Vagina (tissue), 2 donors: ENCODE data around the gene TERC. TPM values are rescaled to one million over a fixed set of nuclear protein-coding genes. Genes with fewer than 3 reads are reported as not detected.

Source experiments
- DNase-seq, 2 donors: peaks; one replicate each; pipeline ENCODE4 v3.0.0-alpha.2; 2017; ENCODE audit errors: extremely low spot score in 2 of 2
- H3K27ac ChIP-seq: fragments of 200-600 bp; sonication (generic); one replicate; pipeline ENCODE4 v1.5.1; 2019
- H3K27me3 ChIP-seq: fragments of 200-600 bp; sonication (generic); one replicate; pipeline ENCODE4 v1.5.1; 2019
- H3K36me3 ChIP-seq, 2 donors: fragments of 200-600 bp; sonication (generic); one replicate each; pipeline ENCODE4 v1.5.1; 2017 to 2019
- H3K4me1 ChIP-seq: fragments of 200-600 bp; sonication (generic); one replicate; pipeline ENCODE4 v1.5.1; 2019
- H3K4me3 ChIP-seq, 2 donors: fragments of 200-600 bp; sonication (generic); 1 replicate in 1 of 2; 2 replicates in 1 of 2; pipeline ENCODE4 v1.5.1; 2016 to 2019
- H3K9me3 ChIP-seq: fragments of 200-600 bp; sonication (generic); one replicate; pipeline ENCODE4 v1.5.1; 2019
- CTCF ChIP-seq, 3 experiments: fragments of 450-650 bp in 2 of 3; fragments of 200-600 bp in 1 of 3; sonication (generic) in 1 of 3; IDR thresholded peaks; one replicate each; pipeline ENCODE4 v1.5.1; 2017 to 2019; ENCODE audit warnings: antibody characterized with exemption in 3 of 3, mild to moderate bottlenecking in 2 of 3, moderate library complexity in 2 of 3
- POLR2A ChIP-seq, 2 donors: fragments of 450-650 bp; IDR thresholded peaks; one replicate each; pipeline ENCODE4 v1.6.1; 2017; ENCODE audit warnings: antibody characterized with exemption in 2 of 2, mild to moderate bottlenecking in 2 of 2, moderate library complexity in 2 of 2
- POLR2AphosphoS5 ChIP-seq, 2 donors: sonication (generic); formaldehyde crosslinking; IDR thresholded peaks; one replicate each; pipeline ENCODE4 v1.9.0; 2017; ENCODE audit warnings: antibody characterized with exemption in 2 of 2, mild to moderate bottlenecking in 2 of 2, low read depth in 1 of 2; ENCODE audit not compliant: insufficient read depth in 1 of 2
- intact Hi-C: fragments of 100-400 bp; cut with DNase I; formaldehyde crosslinking; loops from one replicate; pipeline ENCODE4 v1.15.1; 2023
- total RNA-seq: library from RNA; depleted of rRNA; stranded (reverse); fragments of >200 nt; gene quantifications from one replicate; pipeline ENCODE4 v1.2.3, GENCODE V29; 2016

TERC gene
- total RNA-seq, 1 donor from 2014 or later = 204 TPM

GRCh38 chr3:169790687-169791429 is 26.0 kb upstream of the TERC start:
- no peaks in the 10 kb centered on the region for H3K9me3 ChIP-seq
- no peaks in the 10 kb centered on the region for H3K4me1 ChIP-seq
- no peak overlapping the region for H3K27ac ChIP-seq
- no peak for TF ChIP-seq POLR2A (IDR thresholded peaks at IDR 0.05)
- TF ChIP-seq POLR2AphosphoS5 (IDR thresholded peaks at IDR 0.05; ENCODE audit: insufficient read depth in 1 of 2, low read depth in 1 of 2) = no peak
- TF ChIP-seq CTCF (IDR thresholded peaks at IDR 0.05) = no peak
- no peaks in the 10 kb centered on the region for H3K27me3 ChIP-seq
- no peak for DNase-seq
- H3K36me3 ChIP-seq = peaks cover 0 to 36% of the 10 kb centered on the region in 2 donors
- H3K4me3 ChIP-seq = no peak overlapping the region
- intact Hi-C loops = no loop called here

DNA sequence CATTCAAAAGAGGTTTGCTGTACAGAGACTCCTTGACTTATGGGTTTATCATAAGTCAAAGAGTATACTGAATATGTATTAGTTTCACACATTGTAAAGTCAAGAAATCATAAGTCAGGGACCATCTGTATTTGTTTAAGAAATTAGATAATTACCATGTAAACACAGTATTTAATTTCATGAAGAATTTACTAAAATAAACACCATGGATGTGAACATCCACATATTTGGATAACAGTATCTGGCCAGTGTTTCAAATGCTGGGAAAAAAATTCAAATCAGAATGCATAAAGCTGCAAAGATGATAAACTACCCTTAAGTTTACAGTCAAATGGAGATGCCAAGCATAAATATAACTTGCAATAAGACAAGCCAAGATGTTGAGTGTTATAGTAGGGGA is 25.4 kb upstream of the TERC start:
- no peaks in the 10 kb centered on the region for H3K9me3 ChIP-seq
- no peak overlapping the region for H3K27ac ChIP-seq
- TF ChIP-seq CTCF (IDR thresholded peaks at IDR 0.05) (no peak), POLR2AphosphoS5 (IDR thresholded peaks at IDR 0.05; ENCODE audit: insufficient read depth in 1 of 2, low read depth in 1 of 2) (no peak), POLR2A (IDR thresholded peaks at IDR 0.05) (no peak)
- peaks cover 0 to 42% of the 10 kb centered on the region in 2 donors for H3K36me3 ChIP-seq
- H3K4me1 ChIP-seq = no peaks in the 10 kb centered on the region
- H3K4me3 ChIP-seq = no peak overlapping the region
- no peaks in the 10 kb centered on the region for H3K27me3 ChIP-seq
- no peak for DNase-seq
- intact Hi-C loops = no loop called here

DNA sequence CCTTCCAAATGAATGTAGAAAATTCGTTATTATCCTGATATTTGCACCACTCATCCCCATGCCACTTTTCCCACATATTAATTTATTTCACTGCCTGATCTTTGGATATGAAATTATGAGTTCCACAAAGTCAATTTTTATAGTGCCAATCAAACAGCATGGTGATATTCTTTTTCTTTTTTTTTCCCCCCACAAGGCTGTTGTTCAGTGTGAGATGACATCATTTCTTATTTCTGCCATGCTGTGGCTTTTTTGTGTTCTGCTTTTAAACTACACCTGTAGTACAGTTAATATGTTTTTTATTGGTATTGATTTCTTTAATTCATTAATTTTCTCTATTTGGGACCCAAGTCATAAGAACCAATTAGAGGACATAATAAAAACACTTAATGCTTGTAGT is 22.9 kb upstream of the TERC start:
- intact Hi-C loops = no loop called here
- no peak for DNase-seq
- Histone ChIP-seq H3K27ac (no peak overlapping the region), H3K9me3 (no peaks in the 10 kb centered on the region), H3K27me3 (no peaks in the 10 kb centered on the region), H3K4me1 (no peaks in the 10 kb centered on the region), H3K36me3 (peaks cover 0 to 51% of the 10 kb centered on the region in 2 donors), H3K4me3 (no peak overlapping the region)
- no peak for TF ChIP-seq POLR2AphosphoS5 (IDR thresholded peaks at IDR 0.05; ENCODE audit: insufficient read depth in 1 of 2, low read depth in 1 of 2)
- TF ChIP-seq POLR2A (IDR thresholded peaks at IDR 0.05) = no peak
- no peak for TF ChIP-seq CTCF (IDR thresholded peaks at IDR 0.05)

- H3K36me3 ChIP-seq = peaks cover 0 to 51% of the 10 kb centered on the region in 2 donors
- intact Hi-C loops = no loop called here
- no peak overlapping the region for H3K4me3 ChIP-seq
These were observed 22.3 kb upstream of the TERC start for GRCh38 chr3:169787120-169787519.

More at GRCh38 chr3:169787120-169787519, 22.3 kb upstream of the TERC start:
- DNase-seq = no peak
- Histone ChIP-seq H3K9me3 (no peaks in the 10 kb centered on the region), H3K4me1 (no peaks in the 10 kb centered on the region), H3K27me3 (no peaks in the 10 kb centered on the region), H3K27ac (no peak overlapping the region)
- TF ChIP-seq CTCF (IDR thresholded peaks at IDR 0.05) (no peak), POLR2AphosphoS5 (IDR thresholded peaks at IDR 0.05; ENCODE audit: insufficient read depth in 1 of 2, low read depth in 1 of 2) (no peak), POLR2A (IDR thresholded peaks at IDR 0.05) (no peak)
